Nephron (organoid): ENCODE data around the gene LDB2.

ENCODE experiments used
- H3K27ac Mint-ChIP-seq, 3 experiments: 2 replicates each; pipeline ENCODE4 v1.8.0; 2020; ENCODE audit warnings: mixed read lengths in 3 of 3, mild to moderate bottlenecking in 2 of 3, moderate library complexity in 1 of 3
- H3K27me3 Mint-ChIP-seq: 2 replicates; pipeline ENCODE4 v1.8.0; 2021; ENCODE audit warnings: low read depth, mild to moderate bottlenecking, moderate library complexity, mixed read lengths
- H3K36me3 Mint-ChIP-seq: 2 replicates; pipeline ENCODE4 v1.8.0; 2020; ENCODE audit warnings: low read depth, mixed read lengths
- H3K4me1 Mint-ChIP-seq: 2 replicates; pipeline ENCODE4 v1.8.0; 2020; ENCODE audit warnings: mixed read lengths
- H3K4me3 Mint-ChIP-seq, 3 experiments: 2 replicates each; pipeline ENCODE4 v1.8.0; 2020; ENCODE audit warnings: mild to moderate bottlenecking in 3 of 3, mixed read lengths in 3 of 3, moderate library complexity in 2 of 3
- H3K9me3 Mint-ChIP-seq: 2 replicates; pipeline ENCODE4 v1.8.0; 2020; ENCODE audit warnings: mixed read lengths
- CTCF ChIP-seq, 3 experiments: fragments of 200-600 bp; sonication (generic); IDR thresholded peaks; one replicate each; pipeline ENCODE4 v1.5.0; 2021; ENCODE audit warnings: antibody characterized with exemption in 3 of 3; ENCODE audit not compliant: unreplicated experiment in 3 of 3

Gene LDB2

DNA sequence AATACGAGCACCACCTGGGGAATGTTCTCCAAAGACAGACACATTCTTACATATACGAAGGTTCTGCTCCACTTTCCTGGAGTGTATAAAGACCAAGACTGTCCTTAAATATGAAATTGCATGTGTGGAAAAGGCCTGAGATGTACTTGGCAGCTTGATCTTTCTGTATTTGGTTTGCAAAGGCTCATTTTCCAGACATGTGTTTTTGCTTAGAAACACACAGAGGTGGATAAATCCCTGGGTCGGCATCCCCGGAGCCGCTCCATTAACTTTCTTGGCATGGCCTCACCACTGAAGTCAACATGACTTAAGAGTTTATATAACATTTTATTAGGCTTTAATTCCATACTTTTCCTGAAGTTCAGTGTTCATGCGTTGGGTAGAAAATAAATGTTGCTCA, 239.4 kb downstream of the LDB2 start:
- no peak for TF ChIP-seq CTCF (IDR thresholded peaks at IDR 0.05; ENCODE audit: unreplicated experiment in 3 of 3)
- Mint-ChIP-seq H3K4me1 (peaks cover 54% of the 10 kb centered on the region), H3K27ac (peak overlapping the region; percentile 91 to 94 (median 93)), H3K9me3 (peaks cover 5% of the 10 kb centered on the region), H3K36me3 (peaks cover 34% of the 10 kb centered on the region), H3K4me3 (peak overlapping the region in 1 of 3 experiments; percentile 6), H3K27me3 (no peaks in the 10 kb centered on the region)

DNA sequence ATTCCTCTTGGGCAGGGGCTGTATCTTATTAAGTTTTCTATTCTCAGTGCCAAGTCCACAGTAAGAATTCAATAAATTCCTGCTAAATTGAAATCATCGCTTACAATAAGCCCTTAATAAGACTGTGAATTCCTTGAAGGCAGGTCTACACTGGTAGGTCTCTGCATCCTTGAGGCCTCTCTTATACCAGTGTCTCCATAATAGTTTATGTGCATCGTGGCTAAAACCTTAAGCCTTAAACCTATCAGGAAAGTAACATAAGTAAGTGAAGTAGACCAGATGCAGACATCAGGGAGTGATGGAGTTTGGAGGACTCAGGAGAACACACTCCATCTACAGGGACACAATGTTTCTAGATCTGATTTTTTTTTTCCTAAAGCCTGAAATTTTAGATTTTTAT, 240.3 kb downstream of the LDB2 start:
- H3K27me3 Mint-ChIP-seq = no peaks in the 10 kb centered on the region
- peaks cover 27% of the 10 kb centered on the region for H3K36me3 Mint-ChIP-seq
- H3K4me1 Mint-ChIP-seq = peaks cover 57% of the 10 kb centered on the region
- H3K9me3 Mint-ChIP-seq = peaks cover 2% of the 10 kb centered on the region
- H3K4me3 Mint-ChIP-seq = no peak overlapping the region
- peak overlapping the region; percentile 16 to 93 (median 91) for H3K27ac Mint-ChIP-seq
- TF ChIP-seq CTCF (IDR thresholded peaks at IDR 0.05; ENCODE audit: unreplicated experiment in 3 of 3) = no peak

DNA sequence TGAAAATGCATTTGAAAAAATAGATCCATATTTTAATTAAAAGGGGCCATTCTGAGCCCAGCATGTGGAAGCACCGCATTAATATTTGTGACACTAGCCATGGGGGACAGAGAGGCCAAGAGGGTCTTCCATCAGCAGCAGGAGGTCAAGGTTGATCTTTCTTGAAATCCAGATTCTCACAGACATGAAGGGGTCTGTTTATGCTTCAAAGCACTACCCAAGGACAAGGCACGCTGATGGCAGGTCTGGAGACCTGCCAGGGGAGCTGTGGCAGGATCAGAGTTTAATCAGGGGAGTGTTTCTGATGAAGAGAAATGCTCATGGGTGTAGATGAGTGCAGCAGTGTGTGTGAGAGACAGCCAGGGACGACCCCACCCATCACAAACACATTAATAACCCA, 243.3 kb downstream of the LDB2 start:
- TF ChIP-seq CTCF (IDR thresholded peaks at IDR 0.05; ENCODE audit: unreplicated experiment in 3 of 3) = no peak
- Mint-ChIP-seq H3K4me1 (peaks cover 58% of the 10 kb centered on the region), H3K9me3 (no peaks in the 10 kb centered on the region), H3K27ac (peak overlapping the region in 1 of 3 experiments; percentile 4), H3K4me3 (no peak overlapping the region), H3K36me3 (peaks cover 7% of the 10 kb centered on the region), H3K27me3 (no peaks in the 10 kb centered on the region)

- peaks cover 7% of the 10 kb centered on the region for H3K36me3 Mint-ChIP-seq
- no peaks in the 10 kb centered on the region for H3K9me3 Mint-ChIP-seq
- H3K4me1 Mint-ChIP-seq = peaks cover 52% of the 10 kb centered on the region
- peak overlapping the region in 2 of 3 experiments; percentile 6 to 61 for H3K27ac Mint-ChIP-seq
- no peaks in the 10 kb centered on the region for H3K27me3 Mint-ChIP-seq
- H3K4me3 Mint-ChIP-seq = no peak overlapping the region
- TF ChIP-seq CTCF (IDR thresholded peaks at IDR 0.05; ENCODE audit: unreplicated experiment in 3 of 3) = no peak
Measured at GRCh38 chr4:16652732-16653305, 245.6 kb downstream of the LDB2 start.

- H3K4me3 Mint-ChIP-seq = no peak overlapping the region
Measured at GRCh38 chr4:16646459-16646858, 252.0 kb downstream of the LDB2 start.

More at GRCh38 chr4:16646459-16646858, 252.0 kb downstream of the LDB2 start:
- H3K9me3 Mint-ChIP-seq = no peaks in the 10 kb centered on the region
- peak overlapping the region in 1 of 3 experiments; percentile 22 for H3K27ac Mint-ChIP-seq
- H3K4me1 Mint-ChIP-seq = peaks cover 35% of the 10 kb centered on the region
- H3K27me3 Mint-ChIP-seq = no peaks in the 10 kb centered on the region
- no peak for TF ChIP-seq CTCF (IDR thresholded peaks at IDR 0.05; ENCODE audit: unreplicated experiment in 3 of 3)
- peaks cover 6% of the 10 kb centered on the region for H3K36me3 Mint-ChIP-seq
